ENCODE measurements around the gene ABHD12B. TPM values are rescaled to one million over a fixed set of nuclear protein-coding genes. Genes with fewer than 3 reads are reported as not detected.

The ABHD12B gene
- total and polyA plus RNA-seq, 2 of the 13 experiments (the other 11 are each of a cell fraction or from before 2014, with no cell fraction given): not detected

DNA sequence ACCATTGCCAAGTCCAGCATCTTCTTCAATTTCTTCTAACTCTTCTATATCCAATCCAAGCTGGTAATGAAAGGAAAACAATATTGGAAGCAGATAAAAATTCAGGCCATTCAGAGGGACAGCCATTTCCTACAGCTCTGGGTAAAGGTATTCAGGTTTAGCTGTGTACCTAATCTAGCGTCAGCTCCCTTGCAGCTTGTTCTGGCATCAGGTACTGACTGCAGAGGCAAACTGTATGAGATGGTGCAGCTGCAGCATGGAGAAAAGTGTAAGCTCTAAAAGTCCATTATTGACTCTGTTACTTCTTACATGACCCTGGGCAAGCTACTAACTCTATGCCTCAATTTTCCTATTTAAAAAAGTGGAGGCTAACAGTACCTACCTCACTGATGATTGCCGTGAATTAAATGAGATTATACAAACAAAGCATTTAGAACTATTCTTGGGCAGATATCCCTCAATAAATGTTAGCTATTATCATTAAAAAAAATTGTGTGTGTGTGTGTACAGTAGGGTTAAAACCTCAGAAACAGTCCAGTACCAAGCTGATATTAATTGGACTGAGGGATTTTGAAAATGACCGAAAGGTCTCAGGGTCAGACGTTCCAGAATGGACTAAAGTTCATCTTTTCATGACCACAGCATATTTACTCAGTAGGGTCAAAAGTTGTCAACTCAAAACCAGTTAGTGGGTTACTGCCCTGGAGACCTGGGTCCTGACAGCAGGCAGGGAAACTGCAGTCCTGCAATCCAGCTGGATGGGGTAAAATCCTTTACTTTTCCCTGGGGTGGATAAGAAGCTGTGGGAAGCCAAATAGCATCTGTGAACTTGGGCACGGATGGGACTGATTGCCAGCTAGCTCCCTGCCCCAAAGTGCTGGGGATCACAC lies 63.5 kb downstream of the ABHD12B start (continued):
- TF ChIP-seq, protein P1, sequence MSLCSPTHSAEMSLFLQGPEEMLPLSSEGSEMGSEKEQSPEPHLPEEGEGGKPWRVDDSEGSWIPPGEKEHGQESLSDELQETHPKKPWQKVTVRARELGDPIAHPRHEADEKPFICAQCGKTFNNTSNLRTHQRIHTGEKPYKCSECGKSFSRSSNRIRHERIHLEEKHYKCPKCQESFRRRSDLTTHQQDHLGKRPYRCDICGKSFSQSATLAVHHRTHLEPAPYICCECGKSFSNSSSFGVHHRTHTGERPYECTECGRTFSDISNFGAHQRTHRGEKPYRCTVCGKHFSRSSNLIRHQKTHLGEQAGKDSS (CRISPR knock-in tag; IDR thresholded peaks at IDR 0.05; ENCODE audit: borderline replicate concordance, low read depth): peak; percentile 57; the same call in 1 of the 2 replicates
- no peak for TF ChIP-seq ZNF501 (CRISPR knock-in tag; IDR thresholded peaks at IDR 0.05)
- TF ChIP-seq NCOA5 (CRISPR knock-in tag; IDR thresholded peaks at IDR 0.05): no peak
- peak; percentile 50; the same call in 1 of the 2 replicates for TF ChIP-seq SALL2 (CRISPR knock-in tag; IDR thresholded peaks at IDR 0.05)
- no peak for TF ChIP-seq SOX6 (IDR thresholded peaks at IDR 0.05)
- peak; percentile 81 for TF ChIP-seq SOX6 (CRISPR knock-in tag; IDR thresholded peaks at IDR 0.05)
- TF ChIP-seq NCOA2 (CRISPR knock-in tag; IDR thresholded peaks at IDR 0.05): peak; percentile 83
- TF ChIP-seq HNF1B (CRISPR knock-in tag; IDR thresholded peaks at IDR 0.05): 0 out of 2 replicates have a peak, but pooled peaks have one; percentile 22
- no peak for TF ChIP-seq ZNF138 (CRISPR knock-in tag; IDR thresholded peaks at IDR 0.05; ENCODE audit: low read depth)
- TF ChIP-seq BRCA1 (CRISPR knock-in tag; IDR thresholded peaks at IDR 0.05): peak; percentile 43; the same call in 1 of the 2 replicates
- TF ChIP-seq TCF7L2 (IDR thresholded peaks at IDR 0.05; ENCODE audit: low read depth, low read length): no peak
- peak; percentile 24; the same call in 1 of the 2 replicates for TF ChIP-seq ONECUT2 (CRISPR knock-in tag; IDR thresholded peaks at IDR 0.05)
- peak; percentile 87 for TF ChIP-seq HNF4G (IDR thresholded peaks at IDR 0.05; ENCODE audit: borderline replicate concordance, low read depth, low read length)
- TF ChIP-seq HNF4G (CRISPR knock-in tag; IDR thresholded peaks at IDR 0.05; ENCODE audit: borderline replicate concordance, low read depth): peak; percentile 88; the same call in 1 of the 2 replicates
- no peak for TF ChIP-seq ZNF737 (CRISPR knock-in tag; IDR thresholded peaks at IDR 0.05; ENCODE audit: borderline replicate concordance)
- TF ChIP-seq MEIS1 (CRISPR knock-in tag; IDR thresholded peaks at IDR 0.05; ENCODE audit: borderline replicate concordance): peak; percentile 91; the same call in 1 of the 2 replicates
- TF ChIP-seq HOXA9 (CRISPR knock-in tag; IDR thresholded peaks at IDR 0.05; ENCODE audit: borderline replicate concordance): no peak
- peak; percentile 60; the same call in 1 of the 2 replicates for TF ChIP-seq ZMYM3 (CRISPR knock-in tag; IDR thresholded peaks at IDR 0.05)
- 0 out of 2 replicates have a peak, but pooled peaks have one; percentile 38 for TF ChIP-seq NKX3-1 (CRISPR knock-in tag; IDR thresholded peaks at IDR 0.05)
- no peak for TF ChIP-seq ZNF382 (CRISPR knock-in tag; IDR thresholded peaks at IDR 0.05; ENCODE audit: borderline replicate concordance)
- peak; percentile 62; the same call in 1 of the 2 replicates for TF ChIP-seq ZBTB34 (CRISPR knock-in tag; IDR thresholded peaks at IDR 0.05)
- 0 out of 2 replicates have a peak, but pooled peaks have one; percentile 11 for TF ChIP-seq BCL3 (CRISPR knock-in tag; IDR thresholded peaks at IDR 0.05)
- peak; percentile 94 for TF ChIP-seq ESRRA (CRISPR knock-in tag; IDR thresholded peaks at IDR 0.05; ENCODE audit: low read depth)
